Activated CD8-positive, alpha-beta memory T cell treated with anti-CD3 and anti-CD28 coated beads for 24 hours (primary cell): ENCODE results near the gene YEATS2.

Experiments
- DNase-seq: peaks from one replicate; pipeline ENCODE4 v3.0.0-alpha.2; 2020

YEATS2 gene

DNA sequence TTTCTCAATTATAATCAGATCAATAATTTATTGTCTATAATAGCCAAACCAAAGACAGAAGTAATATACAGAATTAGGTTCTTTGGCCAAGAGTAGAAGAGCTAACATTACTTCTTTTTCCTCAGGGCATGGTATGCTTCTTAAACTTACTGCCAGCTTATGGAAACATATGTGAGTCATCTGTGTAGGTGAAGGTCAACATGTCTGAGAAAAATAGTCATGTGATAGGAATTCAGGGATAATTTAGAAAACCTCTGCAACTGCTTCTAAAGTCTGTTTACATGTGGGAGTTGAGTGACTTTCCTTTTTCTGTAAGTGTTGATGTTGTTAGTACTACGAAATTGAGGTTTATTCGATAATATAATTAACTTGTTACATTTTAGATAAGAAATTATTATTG lies 147.0 kb downstream of the YEATS2 start:
- DNase-seq = no peak

DNA sequence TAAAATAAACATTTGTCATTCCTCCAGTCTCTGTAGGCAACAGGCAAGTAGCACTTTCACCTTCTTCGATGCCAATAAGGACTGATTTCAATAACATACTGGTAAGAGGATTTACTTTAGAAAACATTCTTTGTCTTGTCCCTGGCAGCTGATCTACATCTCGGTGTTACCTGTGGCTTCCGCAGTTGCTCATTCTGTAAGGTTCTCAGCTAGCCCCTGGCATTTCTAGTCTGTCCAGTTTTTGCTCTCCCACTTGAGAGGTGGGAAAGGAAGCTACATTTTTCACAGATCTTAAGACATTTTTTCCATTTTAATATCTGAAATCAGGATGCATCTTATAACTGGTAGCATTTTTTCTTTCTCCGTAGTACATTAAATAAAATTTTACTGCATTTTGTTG lies 147.5 kb downstream of the YEATS2 start:
- DNase-seq = no peak

GRCh38 chr3:183845608-183846288 lies 148.2 kb downstream of the YEATS2 start:
- DNase-seq = no peak

DNA sequence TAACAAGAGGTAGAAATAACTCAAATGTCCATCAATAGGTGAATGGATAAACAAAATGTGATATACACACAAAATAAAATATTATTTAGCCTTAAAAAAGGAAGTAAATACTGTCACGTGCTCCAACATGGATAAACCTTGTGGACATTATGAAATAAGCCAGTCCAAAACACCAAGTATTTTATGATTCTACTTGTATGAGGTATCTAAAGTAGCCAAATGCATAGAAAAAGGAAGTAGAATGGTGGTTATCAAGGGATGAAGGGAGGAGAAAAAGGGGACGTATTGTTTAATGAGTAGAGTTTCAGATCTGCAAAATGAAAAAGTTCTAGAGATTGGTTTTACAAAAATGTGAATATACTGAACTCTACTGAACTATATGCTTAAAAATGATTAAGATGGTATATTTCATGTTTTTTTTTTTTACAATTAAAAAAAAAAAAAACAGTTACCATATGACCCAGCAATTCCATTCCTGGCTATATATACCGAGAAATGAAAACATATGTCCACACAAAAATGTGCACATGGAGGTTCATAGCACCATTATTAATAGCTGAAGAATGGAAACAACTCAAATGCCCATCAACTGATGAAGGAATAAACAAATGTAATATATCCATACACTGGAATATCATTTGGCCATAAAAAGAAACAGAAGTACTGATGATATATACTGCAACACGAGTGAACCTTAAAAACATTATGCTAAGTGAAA lies 156.9 kb downstream of the YEATS2 start:
- no peak for DNase-seq

GRCh38 chr3:183857863-183858262 lies 160.3 kb downstream of the YEATS2 start:
- no peak for DNase-seq
